Hypothalamus (tissue), 51 donors: ENCODE measurements around the gene NOP9.

Experiments used
- DNase-seq, 51 donors: peaks; one replicate each; lab custom pipeline; 2025; lab: John Stamatoyannopoulos, UW

NOP9 gene

GRCh38 chr14:24321212-24321975 is 21.7 kb downstream of the NOP9 start:
- DNase-seq: no peak

- no peak for DNase-seq
These were observed 23.0 kb downstream of the NOP9 start for GRCh38 chr14:24322672-24323071.

GRCh38 chr14:24323341-24323740 is 23.7 kb downstream of the NOP9 start:
- DNase-seq: no peak

GRCh38 chr14:24324024-24324423 is 24.4 kb downstream of the NOP9 start:
- DNase-seq: no peak

- no peak for DNase-seq
These were observed 25.4 kb downstream of the NOP9 start for GRCh38 chr14:24325041-24325530.

- no peak for DNase-seq
These were observed 26.3 kb downstream of the NOP9 start for GRCh38 chr14:24325963-24326362.

GRCh38 chr14:24327303-24327702 is 27.7 kb downstream of the NOP9 start:
- DNase-seq: no peak

GRCh38 chr14:24327914-24328313 is 28.3 kb downstream of the NOP9 start:
- DNase-seq: peak in 15 of 51 donors; percentile 26 to 63 (median 41)

- DNase-seq: no peak
These were observed 29.5 kb downstream of the NOP9 start for GRCh38 chr14:24329073-24329663.

GRCh38 chr14:24329736-24330135 is 30.1 kb downstream of the NOP9 start:
- DNase-seq: peak in 2 of 51 donors; percentile 12 to 23

GRCh38 chr14:24330973-24331674 is 31.5 kb downstream of the NOP9 start:
- DNase-seq: no peak

GRCh38 chr14:24331731-24332267 is 32.1 kb downstream of the NOP9 start:
- no peak for DNase-seq

GRCh38 chr14:24332268-24332993 is 32.8 kb downstream of the NOP9 start:
- peak in 28 of 51 donors; percentile 5 to 67 (median 34) for DNase-seq

- DNase-seq: no peak
These were observed 35.0 kb downstream of the NOP9 start, which contains the start of gene ADCY4 for GRCh38 chr14:24334431-24335291. ADCY4 (minus strand) TSS chr14:24335071; CDS start chr14:24334652, 419 bp downstream.

- DNase-seq: no peak
These were observed 36.0 kb downstream of the NOP9 start for GRCh38 chr14:24335461-24336171.

GRCh38 chr14:24337144-24337823 is 37.6 kb downstream of the NOP9 start:
- DNase-seq: no peak

- DNase-seq: no peak
These were observed 38.1 kb downstream of the NOP9 start for GRCh38 chr14:24337824-24338175.

- DNase-seq: no peak
These were observed 39.2 kb downstream of the NOP9 start for GRCh38 chr14:24338843-24339242.
